A549 (cell line): ENCODE measurements around the gene BARX1. TPM values are rescaled to one million over a fixed set of nuclear protein-coding genes. Genes with fewer than 3 reads are reported as not detected.

ENCODE experiments used
- ATAC-seq, 2 experiments: fragments of 200-7000 bp in 1 of 2; fragments of >200 bp in 1 of 2; cut with Nextera tagmentation in 1 of 2; cut with Tn5 transposase in 1 of 2; 3 replicates each; pipeline versions ENCODE4 v1.8.0 to v1.9.1; 2018 to 2020; ENCODE audit warnings: mild to moderate bottlenecking in 1 of 2, moderate library complexity in 1 of 2
- CTCF ChIA-PET: fragments of 300-600 bp; sonication (Branson Sonifier 250); formaldehyde crosslinking; extraction: SDS; loops from one replicate; lab custom pipeline; 2021; ENCODE audit warnings: antibody characterized with exemption, inconsistent platforms; lab: Yijun Ruan, JAX
- POLR2A ChIA-PET: fragments of 350-600 bp; formaldehyde crosslinking; extraction: SDS; loops from one replicate; lab custom pipeline; 2021; ENCODE audit warnings: antibody characterized with exemption, inconsistent platforms; lab: Yijun Ruan, JAX
- DNase-seq, 2 experiments: peaks; one replicate each; pipeline versions ENCODE4 v3.0.0 to v3.0.0-alpha.2; 2011 to 2016; ENCODE audit warnings: low read depth in 1 of 2, low spot score in 1 of 2
- FAIRE-seq: peaks from 2 replicates; lab custom pipeline; 2011; peaks lifted over from hg19 to GRCh38; lab: Jason Lieb, UNC
- H3K27ac ChIP-seq, 2 experiments: fragments of >200 bp; sonication (Bioruptor Twin); formaldehyde crosslinking; 3 replicates each; pipeline ENCODE4 v1.5.1; 2016 to 2017
- H3K4me1 ChIP-seq: fragments of >200 bp; sonication (Bioruptor Twin); formaldehyde crosslinking; 3 replicates; pipeline ENCODE4 v1.6.1; 2016
- H3K4me2 ChIP-seq: fragments of >200 bp; sonication (Bioruptor Twin); formaldehyde crosslinking; 3 replicates; pipeline ENCODE4 v1.6.1; 2016
- H3K4me3 ChIP-seq: fragments of >200 bp; sonication (Bioruptor Twin); formaldehyde crosslinking; 3 replicates; pipeline ENCODE4 v1.5.1; 2016
- H3K9me3 ChIP-seq: fragments of >200 bp; sonication (Bioruptor Twin); formaldehyde crosslinking; 3 replicates; pipeline ENCODE4 v1.6.1; 2016
- CHD4 ChIP-seq: fragments of 200-600 bp; sonication (generic); IDR thresholded peaks from 2 replicates; pipeline ENCODE4 v1.6.1; 2016; ENCODE audit warnings: antibody characterized with exemption, mild to moderate bottlenecking, borderline replicate concordance
- EHMT2 ChIP-seq: fragments of 200-600 bp; sonication (generic); IDR thresholded peaks from 2 replicates; pipeline ENCODE4 v1.6.1; 2016; ENCODE audit warnings: antibody characterized with exemption, low read depth, mild to moderate bottlenecking, moderate library complexity
- FOSL2 ChIP-seq, 2 experiments: fragments of 450-650 bp in 1 of 2; fragments of >200 bp in 1 of 2; sonication (Bioruptor Twin) in 1 of 2; formaldehyde crosslinking; IDR thresholded peaks; 2 replicates each; pipeline versions ENCODE4 v1.5.0 to v1.6.1; 2016 to 2020; ENCODE audit warnings: mild to moderate bottlenecking in 1 of 2, moderate library complexity in 1 of 2
- HEYL ChIP-seq: fragments of 250-450 bp; sonication (Bioruptor Pico); IDR thresholded peaks from 2 replicates; pipeline ENCODE4 v1.8.0; 2021; ENCODE audit warnings: mild to moderate bottlenecking, moderate library complexity
- NPAS2 ChIP-seq: fragments of 250-450 bp; sonication (Bioruptor Pico); IDR thresholded peaks from 2 replicates; pipeline ENCODE4 v1.8.0; 2022; ENCODE audit warnings: mild to moderate bottlenecking, moderate library complexity, borderline replicate concordance
- RAD21 ChIP-seq, 2 experiments: fragments of >200 bp in 1 of 2; sonication (Bioruptor Twin) in 1 of 2; formaldehyde crosslinking in 1 of 2; IDR thresholded peaks in 1 of 2; conservative IDR thresholded peaks in 1 of 2; 2 replicates in 1 of 2; 3 replicates in 1 of 2; pipeline ENCODE4 v1.6.1; 2012 to 2018; ENCODE audit warnings: inconsistent platforms in 1 of 2
- RCOR1 ChIP-seq: fragments of 150-350 bp; IDR thresholded peaks from 2 replicates; pipeline ENCODE4 v1.6.1; 2014; ENCODE audit warnings: antibody characterized with exemption, low read length, low read depth
- RNF2 ChIP-seq: fragments of 200-600 bp; sonication (generic); IDR thresholded peaks from 2 replicates; pipeline ENCODE4 v1.6.1; 2016; ENCODE audit warnings: low read depth, mild to moderate bottlenecking, antibody characterized with exemption, moderate library complexity, borderline replicate concordance
- USF2 ChIP-seq: fragments of 450-650 bp; IDR thresholded peaks from 2 replicates; pipeline ENCODE4 v1.6.1; 2014; ENCODE audit warnings: antibody characterized with exemption
- WGBS: methylation state at CpG from one replicate; pipeline ENCODE4 v1.1.6; 2017; ENCODE audit errors: missing lambda C conversion rate; 5-methylcytosine and 5-hydroxymethylcytosine counted together
- polyA plus RNA-seq, 4 experiments: library from polyadenylated mRNA; depleted of rRNA in 3 of 4; stranded (reverse); fragments of >200 nt; fragmentation: RNase III in 1 of 4; extraction: RNeasy Plus Mini Kit Qiagen cat#74134 plus additional on column Dnase treatment in 1 of 4; gene quantifications; 2 replicates in 3 of 4; 3 replicates in 1 of 4; pipeline ENCODE4 v1.2.3, GENCODE V29; 2011 to 2017
- TF ChIP-seq, protein P1 (sequence below): fragments of >200 bp; sonication (Bioruptor Twin); formaldehyde crosslinking; IDR thresholded peaks from 3 replicates; pipeline ENCODE4 v1.5.1; 2016
- TF ChIP-seq, protein P2 (sequence below): IDR thresholded peaks from 2 replicates; pipeline ENCODE4 v1.6.1; 2012

The BARX1 gene
- polyA plus RNA-seq, 2 of the 4 experiments (the other 2 are of a cell fraction): 3.5 to 7.3 TPM

DNA sequence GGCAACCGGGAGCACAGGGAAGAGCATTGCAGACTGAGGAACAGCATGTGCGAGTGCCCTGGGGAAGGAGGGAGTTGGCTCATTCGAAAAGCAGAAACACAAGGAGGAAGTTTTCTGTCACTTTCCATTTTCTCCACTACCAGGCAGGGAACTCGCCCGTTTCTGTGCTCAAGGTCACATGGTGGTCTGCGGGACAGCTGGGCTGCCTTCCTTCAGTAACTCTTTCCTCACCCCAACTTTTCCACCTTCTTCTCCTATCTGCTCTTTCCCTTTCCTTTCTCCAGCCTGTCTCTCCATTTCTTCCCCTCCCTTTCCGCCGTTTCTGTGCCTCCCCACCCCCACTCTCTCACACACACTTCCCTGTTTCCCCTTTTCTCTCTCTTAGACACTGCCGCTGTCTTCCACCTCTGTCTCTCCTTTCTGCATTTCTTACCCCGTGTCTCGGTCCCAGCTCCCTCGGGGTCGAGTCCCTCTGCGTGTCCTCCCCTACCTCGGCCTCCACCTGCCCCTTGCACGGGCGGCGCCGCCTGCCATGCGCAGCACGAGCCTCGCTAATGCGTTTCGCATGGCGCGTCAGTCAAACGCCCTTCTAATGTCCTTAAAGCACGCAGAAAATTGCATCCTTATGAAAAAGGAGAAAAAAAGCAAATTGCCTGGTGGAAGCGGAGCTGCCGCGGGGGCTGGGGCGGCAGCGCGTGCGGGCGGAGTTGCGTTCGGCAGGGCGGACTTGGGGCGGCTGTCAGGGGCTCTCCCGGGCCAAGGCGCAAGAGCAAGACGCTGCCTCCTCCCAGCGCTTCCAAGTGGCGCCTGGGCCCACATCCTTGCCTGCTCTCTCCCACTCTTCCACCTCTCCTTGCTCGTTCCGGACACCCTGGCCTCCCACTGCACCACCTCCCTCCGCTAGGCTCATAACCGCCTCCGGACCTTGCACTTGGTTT, 9.5 kb downstream of the BARX1 start (continued):
- TF ChIP-seq FOSL2 (IDR thresholded peaks at IDR 0.05) (no peak), FOSL2 (CRISPR knock-in tag; IDR thresholded peaks at IDR 0.05) (no peak)
- TF ChIP-seq, protein P1, sequence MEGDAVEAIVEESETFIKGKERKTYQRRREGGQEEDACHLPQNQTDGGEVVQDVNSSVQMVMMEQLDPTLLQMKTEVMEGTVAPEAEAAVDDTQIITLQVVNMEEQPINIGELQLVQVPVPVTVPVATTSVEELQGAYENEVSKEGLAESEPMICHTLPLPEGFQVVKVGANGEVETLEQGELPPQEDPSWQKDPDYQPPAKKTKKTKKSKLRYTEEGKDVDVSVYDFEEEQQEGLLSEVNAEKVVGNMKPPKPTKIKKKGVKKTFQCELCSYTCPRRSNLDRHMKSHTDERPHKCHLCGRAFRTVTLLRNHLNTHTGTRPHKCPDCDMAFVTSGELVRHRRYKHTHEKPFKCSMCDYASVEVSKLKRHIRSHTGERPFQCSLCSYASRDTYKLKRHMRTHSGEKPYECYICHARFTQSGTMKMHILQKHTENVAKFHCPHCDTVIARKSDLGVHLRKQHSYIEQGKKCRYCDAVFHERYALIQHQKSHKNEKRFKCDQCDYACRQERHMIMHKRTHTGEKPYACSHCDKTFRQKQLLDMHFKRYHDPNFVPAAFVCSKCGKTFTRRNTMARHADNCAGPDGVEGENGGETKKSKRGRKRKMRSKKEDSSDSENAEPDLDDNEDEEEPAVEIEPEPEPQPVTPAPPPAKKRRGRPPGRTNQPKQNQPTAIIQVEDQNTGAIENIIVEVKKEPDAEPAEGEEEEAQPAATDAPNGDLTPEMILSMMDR: no peak

GRCh38 chr9:93944011-93944410, 11.1 kb downstream of the BARX1 start:
- Histone ChIP-seq H3K27ac (no peak overlapping the region), H3K4me1 (no peaks in the 10 kb centered on the region), H3K9me3 (no peaks in the 10 kb centered on the region), H3K4me2 (no peak overlapping the region), H3K4me3 (no peak overlapping the region)
- CTCF ChIA-PET: interaction anchor here (1.0 to 3.9 kb wide), 5 partner anchors 14 to 262 kb away, joined by 3 to 27 read pairs (median 9); no protein-coding TSS in a partner anchor
- ATAC-seq: peak in 1 of 2 experiments; percentile 37; a peak in 1 of 6 replicates
- WGBS: 81% methylated on average over 4 of the region's 4 CpGs
- no peak for FAIRE-seq
- no peak for DNase-seq
- POLR2A ChIA-PET: no interaction called here
- TF ChIP-seq HEYL (CRISPR knock-in tag): no peak
- TF ChIP-seq RAD21 (conservative IDR thresholded peaks at IDR 0.05 in 1 of 2, IDR thresholded peaks at IDR 0.05 in 1 of 2): peak in 1 of 2 experiments; percentile 19; a peak in 1 of 5 replicates

DNA sequence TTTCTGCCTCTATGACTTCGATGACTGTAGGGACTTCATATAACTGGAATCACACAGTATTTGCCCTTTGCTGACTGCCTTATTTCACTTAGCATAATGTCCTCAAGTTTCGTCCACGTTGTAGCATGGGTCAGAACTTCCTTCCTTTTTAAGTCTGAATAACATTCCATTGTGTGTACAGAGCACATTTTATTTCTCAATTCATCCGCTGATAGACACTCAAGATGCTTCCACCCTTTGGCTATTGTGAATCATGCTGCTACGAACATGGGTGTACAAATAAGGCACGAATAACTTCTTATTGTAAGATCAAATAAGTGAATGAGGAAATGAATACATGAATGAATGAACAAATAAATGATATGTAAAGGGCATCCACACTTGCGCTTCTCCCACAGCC, 13.0 kb downstream of the BARX1 start:
- no peak overlapping the region for H3K4me3 ChIP-seq
- no peak overlapping the region for H3K4me2 ChIP-seq
- ChIA-PET POLR2A (no interaction called here), CTCF (interaction anchor here (3.9 kb wide), 1 partner anchor 21 kb away, joined by 27 read pairs; no protein-coding TSS in a partner anchor)
- no peaks in the 10 kb centered on the region for H3K9me3 ChIP-seq
- H3K27ac ChIP-seq: no peak overlapping the region
- 57% methylated on average over 7 of the region's 7 CpGs for WGBS
- TF ChIP-seq EHMT2 (no peak), USF2 (no peak), RNF2 (no peak), CHD4 (no peak)
- DNase-seq (no peak), FAIRE-seq (no peak), ATAC-seq (no peak)
- H3K4me1 ChIP-seq: no peaks in the 10 kb centered on the region

GRCh38 chr9:93941493-93941892, 13.7 kb downstream of the BARX1 start:
- H3K9me3 ChIP-seq: no peaks in the 10 kb centered on the region
- ChIA-PET CTCF (interaction anchor here (3.9 kb wide), 1 partner anchor 21 kb away, joined by 27 read pairs; no protein-coding TSS in a partner anchor), POLR2A (no interaction called here)
- no peaks in the 10 kb centered on the region for H3K4me1 ChIP-seq
- no peak overlapping the region for H3K4me3 ChIP-seq
- TF ChIP-seq NPAS2 (CRISPR knock-in tag) (no peak), RCOR1 (no peak)
- TF ChIP-seq, protein P2, sequence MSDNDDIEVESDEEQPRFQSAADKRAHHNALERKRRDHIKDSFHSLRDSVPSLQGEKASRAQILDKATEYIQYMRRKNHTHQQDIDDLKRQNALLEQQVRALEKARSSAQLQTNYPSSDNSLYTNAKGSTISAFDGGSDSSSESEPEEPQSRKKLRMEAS: no peak
- TF ChIP-seq, all 56 proteins: peak for 0
- FAIRE-seq (no peak), ATAC-seq (no peak), DNase-seq (no peak)
- WGBS: 22% methylated on average over 2 of the region's 2 CpGs
- Histone ChIP-seq H3K27ac (no peak overlapping the region), H3K4me2 (no peak overlapping the region)
